Epidermal melanocyte (primary cell): ENCODE data around the gene NCCRP1.
"Not testable (repeated sequence)": the region's sequence is repeated elsewhere in the genome, so short reads cannot be mapped to it uniquely, and the experiment has no call there.

Experiments used
- DNase-seq: peaks from one replicate; pipeline ENCODE4 v3.0.0; 2011; ENCODE audit warnings: low spot score; ENCODE audit not compliant: insufficient read length

NCCRP1 gene

GRCh38 chr19:39245166-39245565, 48.4 kb downstream of the NCCRP1 start:
- DNase-seq, result not testable (repeated sequence)

GRCh38 chr19:39246951-39247669, 50.3 kb downstream of the NCCRP1 start:
- no peak for DNase-seq

GRCh38 chr19:39247701-39248664, 51.2 kb downstream of the NCCRP1 start:
- no peak for DNase-seq

GRCh38 chr19:39248806-39249205, 52.0 kb downstream of the NCCRP1 start, which contains the start of gene IFNL4:
Gene IFNL4 (minus strand): TSS chr19:39248856.
- no peak for DNase-seq

- no peak for DNase-seq
These were observed 54.3 kb downstream of the NCCRP1 start for GRCh38 chr19:39251081-39251480.
